ENCODE results near the gene LPP. TPM values are rescaled to one million over a fixed set of nuclear protein-coding genes. Genes with fewer than 3 reads are reported as not detected.

Gene LPP
- total RNA-seq, 1 donor from 2014 or later = 96.7 TPM

- Mint-ChIP-seq H3K36me3 (no peaks in the 10 kb centered on the region), H3K9me3 (no peaks in the 10 kb centered on the region), H3K4me1 (ENCODE audit: unreplicated experiment) (peaks cover 22% of the 10 kb centered on the region), H3K4me3 (no peak overlapping the region), H3K27ac (no peak overlapping the region), H3K27me3 (no peaks in the 10 kb centered on the region)
- no peak for TF ChIP-seq CTCF (conservative IDR thresholded peaks at IDR 0.05)
- no peak for DNase-seq (ENCODE audit: extremely low spot score, unreplicated experiment)
These were observed 771.4 kb downstream of the LPP start for GRCh38 chr3:188925376-188925775.

GRCh38 chr3:188926111-188926510 lies 772.2 kb downstream of the LPP start:
- no peak for TF ChIP-seq CTCF (conservative IDR thresholded peaks at IDR 0.05)
- Mint-ChIP-seq H3K27ac (no peak overlapping the region), H3K27me3 (no peaks in the 10 kb centered on the region), H3K9me3 (no peaks in the 10 kb centered on the region), H3K36me3 (no peaks in the 10 kb centered on the region), H3K4me3 (no peak overlapping the region), H3K4me1 (ENCODE audit: unreplicated experiment) (peaks cover 22% of the 10 kb centered on the region)
- DNase-seq (ENCODE audit: extremely low spot score, unreplicated experiment) = no peak

GRCh38 chr3:188926741-188927511 lies 773.0 kb downstream of the LPP start:
- no peaks in the 10 kb centered on the region for H3K27me3 Mint-ChIP-seq
- H3K9me3 Mint-ChIP-seq = no peaks in the 10 kb centered on the region
- no peak for TF ChIP-seq CTCF (conservative IDR thresholded peaks at IDR 0.05)
- H3K27ac Mint-ChIP-seq = no peak overlapping the region
- H3K4me3 Mint-ChIP-seq = no peak overlapping the region
- no peaks in the 10 kb centered on the region for H3K36me3 Mint-ChIP-seq
- DNase-seq (ENCODE audit: extremely low spot score, unreplicated experiment) = no peak
- H3K4me1 Mint-ChIP-seq (ENCODE audit: unreplicated experiment) = peaks cover 22% of the 10 kb centered on the region

GRCh38 chr3:188927971-188928370 lies 774.0 kb downstream of the LPP start:
- no peak for DNase-seq (ENCODE audit: extremely low spot score, unreplicated experiment)
- H3K9me3 Mint-ChIP-seq = no peaks in the 10 kb centered on the region
- no peaks in the 10 kb centered on the region for H3K36me3 Mint-ChIP-seq
- no peak for TF ChIP-seq CTCF (conservative IDR thresholded peaks at IDR 0.05)
- no peaks in the 10 kb centered on the region for H3K27me3 Mint-ChIP-seq
- peaks cover 22% of the 10 kb centered on the region for H3K4me1 Mint-ChIP-seq (ENCODE audit: unreplicated experiment)
- H3K4me3 Mint-ChIP-seq = no peak overlapping the region
- H3K27ac Mint-ChIP-seq = no peak overlapping the region

GRCh38 chr3:188929137-188929536 lies 775.2 kb downstream of the LPP start:
- H3K4me1 Mint-ChIP-seq (ENCODE audit: unreplicated experiment) = peaks cover 22% of the 10 kb centered on the region
- no peaks in the 10 kb centered on the region for H3K27me3 Mint-ChIP-seq
- no peak overlapping the region for H3K27ac Mint-ChIP-seq
- TF ChIP-seq CTCF (conservative IDR thresholded peaks at IDR 0.05) = no peak
- no peak for DNase-seq (ENCODE audit: extremely low spot score, unreplicated experiment)
- no peaks in the 10 kb centered on the region for H3K9me3 Mint-ChIP-seq
- H3K4me3 Mint-ChIP-seq = no peak overlapping the region
- no peaks in the 10 kb centered on the region for H3K36me3 Mint-ChIP-seq

Data from type B pancreatic cell (in vitro differentiated cells).